HG02588 (cell line): ENCODE measurements around the gene TNFRSF21.
"Not testable (repeated sequence)": the region's sequence is repeated elsewhere in the genome, so short reads cannot be mapped to it uniquely, and the experiment has no call there.

Source experiments
- ATAC-seq: cut with Tn5 transposase; IDR thresholded peaks from one replicate; pipeline ENCODE4 v1.9.1; 2021; ENCODE audit warnings: mild to moderate bottlenecking, moderate library complexity; ENCODE audit not compliant: unreplicated experiment

TNFRSF21 gene

GRCh38 chr6:47309291-47310130 is at the start of gene TNFRSF21:
TNFRSF21 (minus strand) TSS chr6:47309905; CDS start chr6:47309511, 394 bp downstream.
- peak; percentile 99 for ATAC-seq

GRCh38 chr6:47358440-47359225 is 48.9 kb upstream of the TNFRSF21 start:
- ATAC-seq = peak; percentile 54

- peak; percentile 79 for ATAC-seq
Measured at GRCh38 chr6:47357827-47358226, 48.1 kb upstream of the TNFRSF21 start.

GRCh38 chr6:47355496-47355895 is 45.8 kb upstream of the TNFRSF21 start:
- no peak for ATAC-seq

GRCh38 chr6:47353871-47354270 is 44.2 kb upstream of the TNFRSF21 start:
- no peak for ATAC-seq

- no peak for ATAC-seq
Measured at GRCh38 chr6:47352966-47353365, 43.3 kb upstream of the TNFRSF21 start.

- ATAC-seq = no peak
Measured at GRCh38 chr6:47352194-47352920, 42.7 kb upstream of the TNFRSF21 start.

- no peak for ATAC-seq
Measured at GRCh38 chr6:47351621-47352020, 41.9 kb upstream of the TNFRSF21 start.

GRCh38 chr6:47349931-47350330 is 40.2 kb upstream of the TNFRSF21 start:
- ATAC-seq = no peak

- ATAC-seq = no peak
Measured at GRCh38 chr6:47348316-47348863, 38.7 kb upstream of the TNFRSF21 start.

- ATAC-seq = no peak
Measured at GRCh38 chr6:47345761-47346160, 36.1 kb upstream of the TNFRSF21 start.

GRCh38 chr6:47344022-47344421 is 34.3 kb upstream of the TNFRSF21 start:
- no peak for ATAC-seq

GRCh38 chr6:47343600-47343999 is 33.9 kb upstream of the TNFRSF21 start:
- no peak for ATAC-seq

- no peak for ATAC-seq
Measured at GRCh38 chr6:47342824-47343223, 33.1 kb upstream of the TNFRSF21 start.

- ATAC-seq = no peak
Measured at GRCh38 chr6:47337519-47337918, 27.8 kb upstream of the TNFRSF21 start.

- ATAC-seq = no peak
Measured at GRCh38 chr6:47336334-47336733, 26.6 kb upstream of the TNFRSF21 start.

- ATAC-seq = peak; percentile 94
Measured at GRCh38 chr6:47335466-47335865, 25.8 kb upstream of the TNFRSF21 start.

GRCh38 chr6:47334334-47334733 is 24.6 kb upstream of the TNFRSF21 start:
- no peak for ATAC-seq

GRCh38 chr6:47328606-47329005 is 18.9 kb upstream of the TNFRSF21 start:
- not testable (repeated sequence) for ATAC-seq

GRCh38 chr6:47328139-47328538 is 18.4 kb upstream of the TNFRSF21 start:
- ATAC-seq = not testable (repeated sequence)

- no peak for ATAC-seq
Measured at GRCh38 chr6:47323887-47324286, 14.2 kb upstream of the TNFRSF21 start.
